H1 (cell line): ENCODE measurements around the gene HMCN2. TPM values are rescaled to one million over a fixed set of nuclear protein-coding genes. Genes with fewer than 3 reads are reported as not detected.
A peak's percentile ranks its signal among the peaks of the same experiment; 100 is the strongest.

Experiments
- CTCF ChIA-PET: fragments of 300-600 bp; sonication (Branson Sonifier 250); formaldehyde crosslinking; loops from one replicate; lab custom pipeline; 2021; ENCODE audit not compliant: partially characterized antibody; lab: Charles Lee
- POLR2A ChIA-PET: fragments of 300-600 bp; sonication (Branson Sonifier 250); formaldehyde crosslinking; loops from one replicate; lab custom pipeline; 2021; ENCODE audit warnings: inconsistent platforms; ENCODE audit not compliant: partially characterized antibody; lab: Charles Lee
- DNase-seq, 2 experiments: peaks; one replicate each; pipeline versions ENCODE4 v3.0.0 to v3.0.0-alpha.2; 2010 to 2022; ENCODE audit warnings: low spot score in 2 of 2, low read depth in 1 of 2, mixed read lengths in 1 of 2
- FAIRE-seq: peaks from 2 replicates; lab custom pipeline; 2011; peaks lifted over from hg19 to GRCh38; lab: Jason Lieb, UNC
- H2AFZ ChIP-seq: 2 replicates; pipeline ENCODE4 v1.8.1; 2012; ENCODE audit warnings: low read length, inconsistent platforms
- H2AK5ac ChIP-seq: 2 replicates; pipeline ENCODE4 v1.6.1; 2013; ENCODE audit warnings: low read depth, low read length
- H2BK120ac ChIP-seq: replicated peaks from 2 replicates; pipeline ENCODE3; 2013; ENCODE audit warnings: low read depth, low read length, inconsistent platforms
- H2BK12ac ChIP-seq: 2 replicates; pipeline ENCODE4 v1.6.1; 2013; ENCODE audit warnings: low read depth, low read length
- H2BK15ac ChIP-seq: 2 replicates; pipeline ENCODE4 v1.6.1; 2013; ENCODE audit warnings: low read length
- H2BK20ac ChIP-seq: 2 replicates; pipeline ENCODE4 v1.6.1; 2013; ENCODE audit warnings: low read length
- H2BK5ac ChIP-seq: 2 replicates; pipeline ENCODE4 v1.6.1; 2013; ENCODE audit warnings: low read depth, low read length
- H3K14ac ChIP-seq: 2 replicates; pipeline ENCODE4 v1.6.1; 2013; ENCODE audit warnings: inconsistent platforms; ENCODE audit not compliant: insufficient read length
- H3K18ac ChIP-seq: 2 replicates; pipeline ENCODE4 v1.6.1; 2013; ENCODE audit warnings: low read length; ENCODE audit errors: extremely low read depth
- H3K23ac ChIP-seq: 2 replicates; pipeline ENCODE4 v1.6.1; 2013; ENCODE audit warnings: inconsistent platforms; ENCODE audit not compliant: insufficient read length
- H3K23me2 ChIP-seq: 2 replicates; pipeline ENCODE4 v1.6.1; 2013; ENCODE audit warnings: low read depth, low read length
- H3K27ac ChIP-seq: 2 replicates; pipeline ENCODE4 v1.6.1; 2011; ENCODE audit warnings: low read depth, low read length, inconsistent platforms
- H3K27me3 ChIP-seq, 4 experiments: replicated peaks in 1 of 4; 1 replicate in 1 of 4; 2 replicates in 3 of 4; pipeline versions ENCODE4 v1.6.1 to v1.8.1; 2011 to 2013; ENCODE audit warnings: low read length in 3 of 4, mild to moderate bottlenecking in 3 of 4, inconsistent platforms in 2 of 4, mixed read lengths in 2 of 4, moderate library complexity in 1 of 4; ENCODE audit not compliant: control insufficient read depth in 3 of 4, insufficient read depth in 3 of 4; ENCODE audit errors: extremely low read depth in 1 of 4
- H3K36me3 ChIP-seq, 4 experiments: 2 replicates each; pipeline versions ENCODE4 v1.6.1 to v1.8.1; 2011 to 2013; ENCODE audit warnings: mild to moderate bottlenecking in 4 of 4, low read length in 3 of 4, moderate library complexity in 2 of 4, control low read depth in 1 of 4, inconsistent platforms in 1 of 4; ENCODE audit not compliant: insufficient read depth in 4 of 4, control insufficient read depth in 2 of 4
- H3K4ac ChIP-seq: replicated peaks from 2 replicates; pipeline ENCODE3; 2013; ENCODE audit warnings: low read length, low read depth, mixed read lengths, inconsistent platforms; ENCODE audit not compliant: insufficient read length
- H3K4me1 ChIP-seq, 4 experiments: replicated peaks in 1 of 4; 1 replicate in 1 of 4; 2 replicates in 3 of 4; pipeline versions ENCODE4 v1.6.1 to v1.8.1; 2011 to 2013; ENCODE audit warnings: low read length in 3 of 4, inconsistent platforms in 2 of 4, mixed read lengths in 1 of 4; ENCODE audit not compliant: insufficient read depth in 4 of 4, control insufficient read depth in 3 of 4
- H3K4me2 ChIP-seq, 2 experiments: 2 replicates each; pipeline versions ENCODE4 v1.6.1 to v1.8.1; 2011 to 2013; ENCODE audit warnings: low read depth in 2 of 2, low read length in 2 of 2, control low read depth in 1 of 2, inconsistent platforms in 1 of 2, mild to moderate bottlenecking in 1 of 2; ENCODE audit not compliant: insufficient read depth in 1 of 2
- H3K4me3 ChIP-seq, 4 experiments: fragments of 200-600, 300-600 bp in 1 of 4; sonication (generic), shearing (Covaris generic), sonication (Bioruptor Twin) in 1 of 4; 2 replicates each; pipeline versions ENCODE4 v1.5.1 to v1.8.1; 2011 to 2016; ENCODE audit warnings: low read length in 4 of 4, low read depth in 3 of 4, control low read depth in 2 of 4, inconsistent platforms in 2 of 4, mild to moderate bottlenecking in 2 of 4, mixed read lengths in 1 of 4, moderate library complexity in 1 of 4; ENCODE audit not compliant: insufficient read depth in 2 of 4; ENCODE audit errors: extremely low read depth in 1 of 4
- H3K56ac ChIP-seq: replicated peaks from 2 replicates; pipeline ENCODE3; 2013; ENCODE audit warnings: low read depth, mild to moderate bottlenecking, mixed read lengths, low read length, inconsistent platforms; ENCODE audit not compliant: insufficient read length
- H3K79me1 ChIP-seq: 2 replicates; pipeline ENCODE4 v1.6.1; 2013; ENCODE audit warnings: low read depth, low read length, control low read depth
- H3K79me2 ChIP-seq, 2 experiments: 2 replicates each; pipeline versions ENCODE4 v1.6.1 to v1.8.1; 2012 to 2013; ENCODE audit warnings: low read length in 2 of 2, mild to moderate bottlenecking in 2 of 2, inconsistent platforms in 1 of 2; ENCODE audit not compliant: insufficient read depth in 2 of 2, control insufficient read depth in 1 of 2
- H3K9ac ChIP-seq, 4 experiments: replicated peaks in 1 of 4; 1 replicate in 1 of 4; 2 replicates in 3 of 4; pipeline versions ENCODE4 v1.6.1 to v1.8.1; 2011 to 2013; ENCODE audit warnings: low read depth in 3 of 4, low read length in 3 of 4, control low read depth in 2 of 4, mild to moderate bottlenecking in 2 of 4, moderate library complexity in 2 of 4, inconsistent platforms in 1 of 4; ENCODE audit errors: extremely low read depth in 1 of 4
- H3K9me3 ChIP-seq, 2 experiments: 2 replicates each; pipeline versions ENCODE4 v1.6.1 to v1.8.1; 2012 to 2013; ENCODE audit warnings: mild to moderate bottlenecking in 2 of 2, moderate library complexity in 2 of 2, control low read depth in 1 of 2, inconsistent platforms in 1 of 2, low read depth in 1 of 2, low read length in 1 of 2, mixed read lengths in 1 of 2; ENCODE audit not compliant: insufficient read depth in 2 of 2
- H4K20me1 ChIP-seq, 2 experiments: replicated peaks in 1 of 2; 2 replicates each; pipeline versions ENCODE3 to v1.8.1; 2011 to 2013; ENCODE audit warnings: inconsistent platforms in 2 of 2, low read length in 2 of 2, mild to moderate bottlenecking in 1 of 2; ENCODE audit not compliant: insufficient read depth in 2 of 2, control insufficient read depth in 1 of 2
- H4K5ac ChIP-seq: 2 replicates; pipeline ENCODE4 v1.6.1; 2013; ENCODE audit warnings: low read length, low read depth, mixed read lengths, inconsistent platforms; ENCODE audit not compliant: insufficient read length
- H4K8ac ChIP-seq: 2 replicates; pipeline ENCODE4 v1.8.0; 2013; ENCODE audit warnings: mild to moderate bottlenecking, moderate library complexity, low read length, inconsistent platforms; ENCODE audit not compliant: insufficient read depth; ENCODE audit errors: extremely low read depth
- H4K91ac ChIP-seq: replicated peaks from 2 replicates; pipeline ENCODE3; 2013; ENCODE audit warnings: low read length, mixed read lengths, inconsistent platforms; ENCODE audit not compliant: insufficient read length
- NANOG ChIP-seq: IDR thresholded peaks from 2 replicates; pipeline ENCODE4 v1.6.1; 2011; ENCODE audit warnings: low read length, low read depth, mild to moderate bottlenecking, inconsistent platforms; ENCODE audit not compliant: insufficient read depth, poor library complexity, severe bottlenecking
- POU5F1 ChIP-seq: IDR thresholded peaks from 2 replicates; pipeline ENCODE4 v1.6.1; 2011; ENCODE audit warnings: low read depth, mild to moderate bottlenecking, low read length, moderate library complexity
- RNF2 ChIP-seq: fragments of 200-900, 300-1000 bp; sonication (generic); IDR thresholded peaks from 2 replicates; pipeline ENCODE4 v1.7.1; 2016; ENCODE audit warnings: borderline replicate concordance, low read depth, mild to moderate bottlenecking, antibody characterized with exemption, low read length; ENCODE audit not compliant: poor library complexity, severe bottlenecking; ENCODE audit errors: missing control alignments
- SIRT6 ChIP-seq: IDR thresholded peaks from one replicate; pipeline ENCODE4 v1.7.1; 2012; ENCODE audit warnings: low read length, inconsistent platforms
- SUZ12 ChIP-seq: fragments of 200-600 bp; sonication (generic); IDR thresholded peaks from 2 replicates; pipeline ENCODE4 v1.6.1; 2012; ENCODE audit warnings: mild to moderate bottlenecking, inconsistent platforms, low read length, moderate library complexity, mixed read lengths
- TAF1 ChIP-seq: IDR thresholded peaks from 2 replicates; pipeline ENCODE4 v1.6.1; 2011; ENCODE audit warnings: mild to moderate bottlenecking, low read depth, low read length
- TBP ChIP-seq: IDR thresholded peaks from 2 replicates; pipeline ENCODE4 v1.6.1; 2011; ENCODE audit warnings: low read depth, low read length, improper control_type of control experiment
- TEAD4 ChIP-seq: IDR thresholded peaks from 2 replicates; pipeline ENCODE4 v1.6.1; 2012; ENCODE audit warnings: low read depth, low read length, inconsistent platforms, mixed read lengths
- YY1 ChIP-seq: IDR thresholded peaks from 2 replicates; pipeline ENCODE4 v1.6.1; 2011; ENCODE audit warnings: low read depth, mild to moderate bottlenecking, low read length
- WGBS, 2 experiments: shearing (Covaris generic) in 1 of 2; methylation state at CpG; one replicate each; pipeline versions ENCODE4 v1.1.6 to v1.1.7; 2013 to 2015; ENCODE audit warnings: low lambda C conversion rate in 2 of 2, mixed read lengths in 2 of 2, inconsistent platforms in 1 of 2, low coverage in 1 of 2, missing lambda C conversion rate in 1 of 2; ENCODE audit not compliant: insufficient replicate concordance in 2 of 2, insufficient coverage in 1 of 2, insufficient read length in 1 of 2; ENCODE audit errors: extremely low coverage in 1 of 2, missing lambda C conversion rate in 1 of 2; 5-methylcytosine and 5-hydroxymethylcytosine counted together
- polyA plus RNA-seq, 7 experiments: library from polyadenylated mRNA; depleted of rRNA in 3 of 7; stranded (reverse) in 5 of 7; unstranded in 2 of 7; fragments of >200 nt in 5 of 7; fragments of 200-250 nt in 2 of 7; gene quantifications; 1 replicate in 5 of 7; 2 replicates in 1 of 7; 4 replicates in 1 of 7; pipeline versions ENCODE4 v1.2.1 to v1.2.3, GENCODE V29; 2011 to 2013; ENCODE audit warnings: missing spikeins in 2 of 7, mixed read lengths in 2 of 7
- total RNA-seq: library from RNA; stranded (reverse); fragmentation: NEBNext Ultra II Directional; extraction: Animal tissue kit (Norgen Biotek cat#: 25700); gene quantifications from 2 replicates; pipeline ENCODE4 v1.2.1, GENCODE V29; 2021

The HMCN2 gene
- total and polyA plus RNA-seq, 2 of the 8 experiments (the other 6 are each of a cell fraction or from before 2014, with no cell fraction given) = 5.0 to 9.1 TPM

- H3K4me1 ChIP-seq = peaks cover 8 to 29% (median 24%) of the 10 kb centered on the region in 4 experiments
- DNase-seq (no peak), FAIRE-seq (no peak)
- H3K9me3 ChIP-seq = 0 out of 4 replicates have a peak, but pooled peaks cover 0 to 7% of the 10 kb centered on the region in 2 experiments
- no peak overlapping the region for H2BK15ac ChIP-seq
- no peak overlapping the region for H3K27ac ChIP-seq
- H2BK5ac ChIP-seq = no peak overlapping the region
- H4K20me1 ChIP-seq = no peaks in the 10 kb centered on the region
- H3K56ac ChIP-seq = no peak overlapping the region
- peaks cover 0 to 11% (median 7%) of the 10 kb centered on the region in 4 experiments; a peak in 3 of 7 replicates for H3K27me3 ChIP-seq
- no peak overlapping the region for H3K23ac ChIP-seq
- H3K4me2 ChIP-seq = no peak overlapping the region
- ChIA-PET POLR2A (interaction anchor here (1.2 to 2.2 kb wide), 2 partner anchors 9 to 24 kb away, joined by 3 to 8 read pairs; no protein-coding TSS in a partner anchor), CTCF (interaction anchor here (0.7 to 1.9 kb wide), 6 partner anchors 10 to 241 kb away, joined by 3 to 8 read pairs (median 4); no protein-coding TSS in a partner anchor)
- H2AK5ac ChIP-seq = no peak overlapping the region
- no peak overlapping the region for H4K5ac ChIP-seq
- TF ChIP-seq NANOG = no peak
- TF ChIP-seq POU5F1 = no peak
- TF ChIP-seq TEAD4 = no peak
- TF ChIP-seq SIRT6 = no peak
- TF ChIP-seq TAF1 = no peak
- no peak for TF ChIP-seq YY1
- TF ChIP-seq RNF2 = no peak
- TF ChIP-seq SUZ12 = no peak
- no peak for TF ChIP-seq TBP
- no peak overlapping the region; the same call in 1 of the 2 replicates for H3K18ac ChIP-seq
- peaks cover 0 to 16% of the 10 kb centered on the region in 2 experiments; a peak in 1 of 4 replicates for H3K79me2 ChIP-seq
- no peak overlapping the region for H3K9ac ChIP-seq
- peaks cover 0 to 4% (median 0%) of the 10 kb centered on the region in 4 experiments; a peak in 1 of 8 replicates for H3K36me3 ChIP-seq
- H3K79me1 ChIP-seq = 0 out of 2 replicates have a peak, but pooled peaks cover 2% of the 10 kb centered on the region
- no peak overlapping the region for H3K4me3 ChIP-seq
- WGBS, 2 experiments = 81% methylated on average over 6 of the region's 6 CpGs; no CpG with 5 or more reads in 1 of the 2 experiments
- no peak overlapping the region for H3K4ac ChIP-seq
- H2BK12ac ChIP-seq = no peak overlapping the region
- H2BK120ac ChIP-seq = no peak overlapping the region
- H2BK20ac ChIP-seq = 0 out of 2 replicates have a peak overlapping the region, but pooled peaks have one; percentile 61
- H2AFZ ChIP-seq = no peak overlapping the region
- H4K91ac ChIP-seq = no peak overlapping the region
- H3K23me2 ChIP-seq = peaks cover 8% of the 10 kb centered on the region; the same call in 1 of the 2 replicates
- H4K8ac ChIP-seq = no peak overlapping the region
- no peak overlapping the region for H3K14ac ChIP-seq
Observed at GRCh38 chr9:130443456-130443801, 177.9 kb downstream of the HMCN2 start.
